ENCODE results near the gene ELAVL1.

Gene ELAVL1

GRCh38 chr19:7983995-7984837 is 21.2 kb downstream of the ELAVL1 start:
- DNase-seq, result no peak

GRCh38 chr19:7983286-7983950 is 22.0 kb downstream of the ELAVL1 start:
- no peak for DNase-seq

- no peak for DNase-seq
Measured at GRCh38 chr19:7982651-7983099, 22.8 kb downstream of the ELAVL1 start.

GRCh38 chr19:7982103-7982502 is 23.3 kb downstream of the ELAVL1 start:
- DNase-seq, result no peak

GRCh38 chr19:7981661-7982060 is 23.8 kb downstream of the ELAVL1 start:
- no peak for DNase-seq

GRCh38 chr19:7981199-7981598 is 24.2 kb downstream of the ELAVL1 start:
- no peak for DNase-seq

GRCh38 chr19:7980635-7981121 is 24.8 kb downstream of the ELAVL1 start:
- no peak for DNase-seq

GRCh38 chr19:7980168-7980567 is 25.3 kb downstream of the ELAVL1 start:
- DNase-seq, result no peak

GRCh38 chr19:7979559-7979958 is 25.9 kb downstream of the ELAVL1 start:
- DNase-seq, result no peak

- DNase-seq, result no peak
Measured at GRCh38 chr19:7979011-7979410, 26.4 kb downstream of the ELAVL1 start.

GRCh38 chr19:7978179-7978825 is 27.1 kb downstream of the ELAVL1 start:
- DNase-seq, result no peak

GRCh38 chr19:7977723-7978040 is 27.8 kb downstream of the ELAVL1 start:
- DNase-seq, result no peak

GRCh38 chr19:7977021-7977722 is 28.3 kb downstream of the ELAVL1 start:
- DNase-seq, result no peak

GRCh38 chr19:7976461-7976860 is 29.0 kb downstream of the ELAVL1 start:
- DNase-seq, result no peak

GRCh38 chr19:7975037-7975436 is 30.4 kb downstream of the ELAVL1 start:
- no peak for DNase-seq

GRCh38 chr19:7973883-7974282 is 31.6 kb downstream of the ELAVL1 start:
- no peak for DNase-seq

- DNase-seq, result no peak
Measured at GRCh38 chr19:7971553-7972520, 33.6 kb downstream of the ELAVL1 start.

- peak; percentile 67 for DNase-seq
Measured at GRCh38 chr19:7970716-7971448, 34.6 kb downstream of the ELAVL1 start.

- DNase-seq, result no peak
Measured at GRCh38 chr19:7969555-7969939, 35.9 kb downstream of the ELAVL1 start.

- no peak for DNase-seq
Measured at GRCh38 chr19:7968796-7969554, 36.5 kb downstream of the ELAVL1 start.
